Activated CD4-positive, alpha-beta T cell treated with anti-CD3 and anti-CD28 coated beads for 36 hours (primary cell): ENCODE data around the gene FNTB. TPM values are rescaled to one million over a fixed set of nuclear protein-coding genes. Genes with fewer than 3 reads are reported as not detected.

Source experiments
- ATAC-seq: fragments of 200-7000 bp; cut with Tn5 transposase; one replicate; pipeline ENCODE4 v1.10.0; 2021; ENCODE audit warnings: mild to moderate bottlenecking, moderate library complexity
- CTCF ChIA-PET: fragments of 350-600 bp; sonication (Branson Sonifier 250); formaldehyde crosslinking; loops from one replicate; lab custom pipeline; 2021; ENCODE audit warnings: antibody characterized with exemption; lab: Charles Lee
- POLR2A ChIA-PET: fragments of 350-600 bp; sonication (Branson Sonifier 250); formaldehyde crosslinking; loops from one replicate; lab custom pipeline; 2021; ENCODE audit warnings: antibody characterized with exemption, inconsistent platforms; lab: Charles Lee
- DNase-seq: peaks from one replicate; pipeline ENCODE4 v3.0.0-alpha.2; 2020
- H3K27ac Mint-ChIP-seq: one replicate; pipeline ENCODE4 v1.8.0; 2021; ENCODE audit warnings: mixed read lengths
- H3K27me3 Mint-ChIP-seq: one replicate; pipeline ENCODE4 v1.8.0; 2021; ENCODE audit warnings: mixed read lengths
- H3K36me3 Mint-ChIP-seq: one replicate; pipeline ENCODE4 v1.8.0; 2021; ENCODE audit warnings: low read depth, mixed read lengths
- H3K4me1 Mint-ChIP-seq: one replicate; pipeline ENCODE4 v1.8.0; 2021; ENCODE audit warnings: mixed read lengths
- H3K4me3 Mint-ChIP-seq: one replicate; pipeline ENCODE4 v1.8.0; 2021; ENCODE audit warnings: mild to moderate bottlenecking, moderate library complexity, mixed read lengths
- H3K9me3 Mint-ChIP-seq: one replicate; pipeline ENCODE4 v1.8.0; 2021; ENCODE audit warnings: low read depth, mixed read lengths
- intact Hi-C, 2 experiments: fragments of 100-400 bp; cut with DNase I in 1 of 2; cut with micrococcal nuclease in 1 of 2; formaldehyde crosslinking; loops; one replicate each; pipeline versions ENCODE4 v1.14.2 to v1.15.1; 2022 to 2024; cut with DNase I, micrococcal nuclease
- total RNA-seq, 2 experiments: library from RNA; stranded (reverse); gene quantifications; one replicate each; pipeline ENCODE4 v1.2.3, GENCODE V29; 2021

The FNTB gene
- total RNA-seq, 2 experiments from 2014 or later = 18.2 to 24.9 TPM

DNA sequence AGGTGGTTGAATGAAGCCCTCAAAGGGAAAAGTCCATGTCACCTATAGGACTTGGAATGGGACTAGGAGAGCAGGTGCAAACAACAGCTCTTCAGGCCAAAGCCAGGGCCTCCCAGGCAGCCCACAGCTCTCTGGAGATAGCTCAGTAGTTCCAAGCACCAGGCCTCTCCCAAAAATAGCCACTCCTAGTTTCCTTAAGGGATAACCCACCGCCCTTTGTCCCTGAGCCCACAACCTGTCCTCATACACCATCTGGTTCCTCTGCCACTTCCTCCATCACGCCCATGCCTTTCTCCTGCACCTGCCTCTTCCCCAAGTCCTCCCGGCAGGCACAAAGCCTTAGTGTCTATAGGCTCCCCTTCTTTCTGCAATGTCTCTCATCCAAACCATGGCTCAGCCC is 16.7 kb upstream of the FNTB start:
- Mint-ChIP-seq H3K4me1 (peaks cover 17% of the 10 kb centered on the region), H3K4me3 (no peak overlapping the region), H3K27me3 (no peaks in the 10 kb centered on the region), H3K9me3 (no peaks in the 10 kb centered on the region), H3K27ac (no peak overlapping the region), H3K36me3 (no peaks in the 10 kb centered on the region)
- intact Hi-C loops = no loop called here
- ChIA-PET POLR2A (no interaction called here), CTCF (interaction anchor here (0.8 to 1.0 kb wide), 3 partner anchors 14 to 84 kb away, joined by 3 to 5 read pairs (median 4); no protein-coding TSS in a partner anchor)
- DNase-seq (no peak), ATAC-seq (no peak)

DNA sequence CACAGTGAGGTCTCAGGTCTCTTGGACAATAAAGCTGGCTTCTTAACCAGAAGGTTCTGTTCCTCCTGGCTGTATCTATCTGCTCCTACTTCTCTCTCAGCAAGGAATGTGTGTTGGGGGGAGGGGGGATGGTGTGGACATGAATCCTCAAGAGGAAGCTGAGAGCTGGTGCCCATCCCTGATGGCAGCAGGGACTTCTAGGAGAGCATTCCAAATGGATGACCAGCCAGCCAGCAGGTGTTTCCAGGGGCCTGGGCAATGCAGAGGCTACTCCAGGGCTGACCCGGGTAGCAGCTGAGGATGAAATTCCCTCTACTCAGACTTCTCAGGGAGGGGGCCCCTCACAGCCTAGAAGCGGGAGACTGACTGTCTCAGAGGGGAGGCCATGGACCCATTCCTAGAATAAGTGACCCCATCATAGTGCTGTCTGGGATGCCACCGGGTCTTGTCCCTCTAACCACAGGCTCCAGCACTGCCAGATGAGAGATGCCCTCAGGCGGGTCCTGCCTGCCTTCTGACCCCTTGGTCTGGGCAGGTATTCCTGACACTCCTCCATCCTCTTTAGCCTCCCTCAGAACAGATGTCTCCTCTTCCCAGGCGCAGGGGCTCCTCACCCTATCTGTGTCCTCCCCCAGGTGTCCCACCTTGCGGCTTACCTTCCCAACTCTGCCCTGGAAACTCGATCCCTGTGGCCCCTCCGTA is 15.8 kb upstream of the FNTB start:
- H3K27ac Mint-ChIP-seq = peak overlapping the region; percentile 51
- POLR2A ChIA-PET = no interaction called here

GRCh38 chr14:64971491-64971942 is 15.2 kb upstream of the FNTB start:
- Mint-ChIP-seq H3K27ac (peak overlapping the region; percentile 51), H3K4me3 (peak overlapping the region; percentile 68), H3K4me1 (peaks cover 17% of the 10 kb centered on the region), H3K27me3 (no peaks in the 10 kb centered on the region), H3K9me3 (no peaks in the 10 kb centered on the region), H3K36me3 (no peaks in the 10 kb centered on the region)
- ChIA-PET POLR2A (no interaction called here), CTCF (interaction anchor here (0.8 to 1.0 kb wide), 3 partner anchors 15 to 47 kb away, joined by 3 read pairs; partner anchors contain the start of gene FNTB)
- DNase-seq (no peak), ATAC-seq (no peak)
- intact Hi-C loops = no loop called here

More for the DNA sequence above, 15.8 kb upstream of the FNTB start:
- H3K27me3 Mint-ChIP-seq = no peaks in the 10 kb centered on the region
- DNase-seq = no peak
- intact Hi-C loops = no loop called here
- no peak for ATAC-seq
- no peaks in the 10 kb centered on the region for H3K36me3 Mint-ChIP-seq
- H3K9me3 Mint-ChIP-seq = no peaks in the 10 kb centered on the region
- CTCF ChIA-PET = interaction anchor here (0.8 to 1.0 kb wide), 4 partner anchors 14 to 46 kb away, joined by 3 to 5 read pairs (median 4); partner anchors contain the start of gene FNTB
- peak overlapping the region; percentile 68 for H3K4me3 Mint-ChIP-seq
- peaks cover 17% of the 10 kb centered on the region for H3K4me1 Mint-ChIP-seq

GRCh38 chr14:64971943-64972791 is 14.5 kb upstream of the FNTB start, which contains the start of gene RAB15:
TSS of gene RAB15 (minus strand) at chr14:64972336. CDS start at chr14:64972076, 260 bp downstream.
- POLR2A ChIA-PET = no interaction called here
- no peaks in the 10 kb centered on the region for H3K36me3 Mint-ChIP-seq
- intact Hi-C loops = loop anchor here in 1 of 2 experiments (1.0 kb wide), 2 partner anchors 14 to 58 kb away; partner anchors contain the start of genes CHURC1 and FNTB
- ATAC-seq = peak; percentile 71
- peak within 1 kb of the TSS; percentile 51 for H3K27ac Mint-ChIP-seq
- H3K4me3 Mint-ChIP-seq = peak within 1 kb of the TSS; percentile 74
- peaks cover 17% of the 10 kb centered on the region for H3K4me1 Mint-ChIP-seq
- DNase-seq = peak; percentile 58
- H3K27me3 Mint-ChIP-seq = no peaks in the 10 kb centered on the region
- CTCF ChIA-PET = interaction anchor here (0.8 to 1.0 kb wide), 3 partner anchors 14 to 48 kb away, joined by 3 read pairs; partner anchors contain the start of gene FNTB
- H3K9me3 Mint-ChIP-seq = no peaks in the 10 kb centered on the region

GRCh38 chr14:64973026-64973442 is 13.7 kb upstream of the FNTB start:
- H3K27me3 Mint-ChIP-seq = no peaks in the 10 kb centered on the region
- peak overlapping the region; percentile 74 for H3K4me3 Mint-ChIP-seq
- ATAC-seq = no peak
- no peaks in the 10 kb centered on the region for H3K9me3 Mint-ChIP-seq
- H3K4me1 Mint-ChIP-seq = peaks cover 12% of the 10 kb centered on the region
- DNase-seq = no peak
- CTCF ChIA-PET = interaction anchor here (0.8 kb wide), 1 partner anchor 253 kb away, joined by 3 read pairs; no protein-coding TSS in a partner anchor
- no peaks in the 10 kb centered on the region for H3K36me3 Mint-ChIP-seq
- H3K27ac Mint-ChIP-seq = no peak overlapping the region
- intact Hi-C loops = no loop called here
- POLR2A ChIA-PET = no interaction called here

- Mint-ChIP-seq H3K9me3 (no peaks in the 10 kb centered on the region), H3K36me3 (no peaks in the 10 kb centered on the region), H3K27me3 (no peaks in the 10 kb centered on the region), H3K4me3 (no peak overlapping the region), H3K4me1 (peaks cover 9% of the 10 kb centered on the region), H3K27ac (no peak overlapping the region)
- DNase-seq (no peak), ATAC-seq (no peak)
- POLR2A ChIA-PET = no interaction called here
- intact Hi-C loops = no loop called here
- CTCF ChIA-PET = interaction anchor here (0.7 kb wide), 1 partner anchor 217 kb away, joined by 3 read pairs; no protein-coding TSS in a partner anchor
These were observed 12.9 kb upstream of the FNTB start for GRCh38 chr14:64973826-64974225.

DNA sequence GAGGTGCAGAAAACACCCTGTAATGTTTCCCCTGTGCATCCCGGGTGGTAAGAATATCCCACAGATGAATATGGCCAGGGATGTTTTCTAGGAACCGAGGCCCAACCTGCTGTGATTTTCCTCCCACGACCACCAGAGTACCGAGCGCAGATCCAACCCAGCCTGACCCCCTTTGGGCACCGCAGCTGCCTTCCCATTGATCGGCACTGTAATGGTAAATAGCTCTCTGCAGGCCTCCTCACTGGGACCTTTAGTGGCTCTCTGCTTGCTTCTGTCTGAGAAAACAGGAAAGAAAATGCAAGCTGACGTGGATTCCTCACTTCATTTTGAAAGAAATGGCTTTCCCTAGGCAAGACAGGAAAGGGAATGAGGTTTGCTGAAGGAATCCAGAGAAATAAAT is 12.1 kb upstream of the FNTB start:
- intact Hi-C loops = no loop called here
- Mint-ChIP-seq H3K4me1 (peaks cover 9% of the 10 kb centered on the region), H3K27ac (no peak overlapping the region), H3K27me3 (no peaks in the 10 kb centered on the region), H3K36me3 (no peaks in the 10 kb centered on the region), H3K9me3 (no peaks in the 10 kb centered on the region), H3K4me3 (no peak overlapping the region)
- ChIA-PET CTCF (interaction anchor here (1.0 kb wide), 1 partner anchor 16 kb away, joined by 5 read pairs; no protein-coding TSS in a partner anchor), POLR2A (no interaction called here)
- no peak for DNase-seq
- no peak for ATAC-seq

DNA sequence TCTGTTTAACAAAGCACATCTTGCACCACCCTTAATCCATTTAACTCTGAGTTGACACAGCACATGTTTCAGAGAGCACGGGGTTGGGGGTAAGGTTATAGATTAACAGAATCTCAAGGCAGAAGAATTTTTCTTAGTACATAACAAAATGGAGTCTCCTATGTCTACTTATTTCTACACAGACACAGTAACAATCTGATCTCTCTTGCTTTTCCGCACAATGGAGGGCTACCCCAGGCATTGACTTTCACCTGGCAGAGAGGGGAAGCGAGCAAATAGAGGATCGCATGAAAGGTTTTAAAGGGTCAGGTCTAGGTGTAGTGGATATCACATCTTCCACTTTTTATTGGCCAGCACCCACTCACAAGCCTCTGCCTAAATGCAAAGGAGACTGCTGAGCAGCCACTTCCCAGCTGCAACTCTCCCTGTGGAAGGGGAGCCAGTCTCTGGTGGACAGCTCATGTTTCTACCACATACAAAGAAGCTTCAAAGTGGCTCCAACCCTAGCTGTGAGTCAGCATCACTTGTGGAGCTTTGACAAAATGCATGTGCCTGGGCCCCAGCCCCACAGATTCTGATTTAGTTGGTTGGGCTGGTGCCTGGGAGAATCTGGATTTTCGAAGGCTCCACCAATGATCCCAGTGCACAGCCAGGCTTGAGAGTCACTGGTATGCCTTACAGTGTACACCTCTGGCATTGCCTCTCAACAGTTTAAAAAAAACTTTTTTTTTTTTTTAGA is 7.2 kb upstream of the FNTB start:
- ATAC-seq (no peak), DNase-seq (no peak)
- H3K4me1 Mint-ChIP-seq = peaks cover 8% of the 10 kb centered on the region
- H3K27me3 Mint-ChIP-seq = peaks cover 5% of the 10 kb centered on the region
- no peak overlapping the region for H3K27ac Mint-ChIP-seq
- CTCF ChIA-PET = interaction anchor here (0.7 to 0.8 kb wide), 4 partner anchors 27 to 156 kb away, joined by 3 read pairs; no protein-coding TSS in a partner anchor
- intact Hi-C loops = loop anchor here in 1 of 2 experiments (5.0 kb wide), 1 partner anchor 307 kb away; no protein-coding TSS in a partner anchor
- no peaks in the 10 kb centered on the region for H3K9me3 Mint-ChIP-seq
- POLR2A ChIA-PET = no interaction called here
- no peaks in the 10 kb centered on the region for H3K36me3 Mint-ChIP-seq
- no peak overlapping the region for H3K4me3 Mint-ChIP-seq

DNA sequence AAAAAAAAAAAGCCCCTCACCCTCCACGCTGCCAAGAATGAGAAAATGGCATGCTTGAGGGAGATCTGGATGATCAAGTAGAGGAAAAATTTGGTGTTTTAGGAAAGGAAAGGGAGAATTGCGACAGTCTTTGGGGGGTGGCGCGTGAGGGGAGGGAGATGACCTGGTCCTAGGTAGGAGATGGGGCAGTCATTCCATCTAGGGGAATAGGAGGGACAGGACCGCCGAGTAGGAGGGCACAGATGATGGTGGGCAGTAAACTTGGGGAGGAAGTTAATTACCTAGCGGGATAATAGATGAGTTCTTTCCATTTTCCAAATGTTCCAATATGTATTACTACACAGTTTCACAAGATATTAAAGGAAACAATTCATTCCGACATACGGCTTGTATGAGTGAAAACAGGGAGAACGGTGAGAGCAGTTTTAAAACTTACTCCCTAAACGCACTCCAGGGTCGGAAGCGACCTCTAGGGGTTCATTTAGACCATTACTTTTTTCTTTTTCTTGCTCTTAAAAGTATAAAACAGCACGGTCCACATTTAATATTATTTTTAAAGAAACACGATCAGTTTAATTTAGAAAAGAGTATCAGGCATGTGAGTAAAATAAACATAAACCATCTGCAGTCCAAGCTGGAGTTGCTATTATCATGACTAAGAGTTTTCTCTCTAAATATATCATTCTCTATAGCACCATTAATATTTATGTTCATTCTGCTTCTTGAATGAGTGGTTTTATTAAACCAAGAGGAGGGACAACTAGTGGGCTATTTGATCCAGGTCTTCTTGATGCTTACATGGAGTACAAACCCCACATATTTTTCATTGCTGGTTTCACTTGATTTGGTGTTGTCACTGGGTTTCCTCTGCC is 3.0 kb upstream of the FNTB start:
- peaks cover 5% of the 10 kb centered on the region for H3K27me3 Mint-ChIP-seq
- ChIA-PET CTCF (interaction anchor here (0.6 to 2.0 kb wide), 8 partner anchors 10 to 160 kb away, joined by 3 to 9 read pairs (median 5); no protein-coding TSS in a partner anchor), POLR2A (no interaction called here)
- no peak overlapping the region for H3K27ac Mint-ChIP-seq
- peaks cover 3% of the 10 kb centered on the region for H3K36me3 Mint-ChIP-seq
- peak overlapping the region; percentile 45 for H3K4me3 Mint-ChIP-seq
- intact Hi-C loops = loop anchor here (1.0 to 5.0 kb wide), 4 partner anchors 160 to 312 kb away; no protein-coding TSS in a partner anchor
- DNase-seq (peak; percentile 61), ATAC-seq (no peak)
- H3K4me1 Mint-ChIP-seq = peaks cover 22% of the 10 kb centered on the region
- no peaks in the 10 kb centered on the region for H3K9me3 Mint-ChIP-seq

- DNase-seq (no peak), ATAC-seq (no peak)
- H3K27ac Mint-ChIP-seq = peak overlapping the region; percentile 99
- H3K36me3 Mint-ChIP-seq = peaks cover 16% of the 10 kb centered on the region
- peaks cover 51% of the 10 kb centered on the region for H3K4me1 Mint-ChIP-seq
- peak overlapping the region; percentile 82 for H3K4me3 Mint-ChIP-seq
- no peaks in the 10 kb centered on the region for H3K9me3 Mint-ChIP-seq
- CTCF ChIA-PET = interaction anchor here (0.6 to 2.2 kb wide), 20 partner anchors 10 to 424 kb away, joined by 3 to 20 read pairs (median 4); no protein-coding TSS in a partner anchor
- peaks cover 5% of the 10 kb centered on the region for H3K27me3 Mint-ChIP-seq
- intact Hi-C loops = loop anchor here (1.0 to 5.0 kb wide), 9 partner anchors 33 to 483 kb away; partner anchors contain the start of genes CHURC1 (in 2 of the 2), FUT8 (in 2 of the 2), MAX (in 2 of the 2) and HSPA2 (in 1 of the 2)
- POLR2A ChIA-PET = interaction anchor here (1.4 kb wide), 1 partner anchor 73 kb away, joined by 5 read pairs; the partner anchor contains the start of gene CHURC1
These were observed 708 bp downstream of the FNTB start for GRCh38 chr14:64987438-64987767.
